ENCODE data around the gene TMEM151B.
A peak's percentile ranks its signal among the peaks of the same experiment; 100 is the strongest.

DNA sequence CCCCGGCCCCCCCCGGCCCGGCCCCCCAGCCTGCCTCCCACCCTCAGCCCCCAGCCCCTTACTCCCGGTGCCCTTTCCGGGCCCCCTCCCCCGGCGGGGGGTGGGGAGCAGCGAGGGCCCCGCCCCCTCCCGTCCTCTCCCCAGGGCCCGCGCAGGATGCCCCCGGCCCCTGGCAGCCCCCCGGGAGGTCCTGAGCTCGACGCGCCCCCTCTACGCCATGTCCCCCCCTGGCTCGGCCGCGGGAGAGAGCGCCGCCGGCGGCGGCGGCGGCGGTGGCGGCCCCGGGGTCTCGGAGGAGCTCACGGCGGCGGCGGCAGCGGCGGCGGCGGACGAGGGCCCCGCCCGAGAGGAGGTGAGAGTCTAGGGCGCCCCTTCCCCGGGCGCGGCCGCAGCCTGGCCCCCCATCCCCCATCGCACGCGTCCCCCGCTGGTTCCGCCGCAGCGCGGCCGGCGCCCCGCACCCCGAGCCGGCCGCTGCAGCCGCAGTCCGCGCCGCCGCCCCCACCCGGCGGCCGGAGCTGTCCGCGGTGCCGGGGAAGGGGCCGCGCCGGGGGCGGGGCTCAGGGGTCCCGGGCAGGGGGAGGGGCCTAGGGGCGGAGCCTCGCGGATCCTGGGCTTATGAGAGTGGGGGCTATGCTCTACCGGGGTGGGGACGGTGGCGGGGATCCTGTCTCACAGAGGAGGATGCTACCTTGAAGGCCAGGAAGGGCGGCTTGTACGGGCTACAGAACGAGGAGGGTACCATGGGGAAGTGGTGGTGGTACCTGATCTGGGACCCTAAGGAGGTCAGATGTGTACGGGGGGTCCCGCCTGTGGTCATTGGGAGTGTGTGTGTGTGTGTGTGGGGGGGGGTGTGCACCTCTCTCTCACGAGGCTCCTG is 516 bp downstream of the TMEM151B start:
- TF ChIP-seq, protein P1, sequence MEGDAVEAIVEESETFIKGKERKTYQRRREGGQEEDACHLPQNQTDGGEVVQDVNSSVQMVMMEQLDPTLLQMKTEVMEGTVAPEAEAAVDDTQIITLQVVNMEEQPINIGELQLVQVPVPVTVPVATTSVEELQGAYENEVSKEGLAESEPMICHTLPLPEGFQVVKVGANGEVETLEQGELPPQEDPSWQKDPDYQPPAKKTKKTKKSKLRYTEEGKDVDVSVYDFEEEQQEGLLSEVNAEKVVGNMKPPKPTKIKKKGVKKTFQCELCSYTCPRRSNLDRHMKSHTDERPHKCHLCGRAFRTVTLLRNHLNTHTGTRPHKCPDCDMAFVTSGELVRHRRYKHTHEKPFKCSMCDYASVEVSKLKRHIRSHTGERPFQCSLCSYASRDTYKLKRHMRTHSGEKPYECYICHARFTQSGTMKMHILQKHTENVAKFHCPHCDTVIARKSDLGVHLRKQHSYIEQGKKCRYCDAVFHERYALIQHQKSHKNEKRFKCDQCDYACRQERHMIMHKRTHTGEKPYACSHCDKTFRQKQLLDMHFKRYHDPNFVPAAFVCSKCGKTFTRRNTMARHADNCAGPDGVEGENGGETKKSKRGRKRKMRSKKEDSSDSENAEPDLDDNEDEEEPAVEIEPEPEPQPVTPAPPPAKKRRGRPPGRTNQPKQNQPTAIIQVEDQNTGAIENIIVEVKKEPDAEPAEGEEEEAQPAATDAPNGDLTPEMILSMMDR (conservative IDR thresholded peaks at IDR 0.05; ENCODE audit: low read depth, low read length): no peak
- TF ChIP-seq BHLHE40 (IDR thresholded peaks at IDR 0.05; ENCODE audit: low read depth, low read length) (no peak), SMC3 (IDR thresholded peaks at IDR 0.05; ENCODE audit: low read depth, low read length) (no peak), POLR2A (IDR thresholded peaks at IDR 0.05; ENCODE audit: low read depth, low read length) (no peak), FOS (IDR thresholded peaks at IDR 0.05; ENCODE audit: low read depth, low read length) (no peak), RCOR1 (IDR thresholded peaks at IDR 0.05; ENCODE audit: insufficient replicate concordance, low read length) (no peak), RAD21 (IDR thresholded peaks at IDR 0.05; ENCODE audit: low read length) (no peak), MAFK (IDR thresholded peaks at IDR 0.05; ENCODE audit: low read depth, low read length) (no peak), MXI1 (IDR thresholded peaks at IDR 0.05; ENCODE audit: borderline replicate concordance, low read depth, low read length) (no peak), RFX5 (IDR thresholded peaks at IDR 0.05; ENCODE audit: low read depth, low read length) (no peak), MAZ (IDR thresholded peaks at IDR 0.05; ENCODE audit: borderline replicate concordance, low read depth, low read length) (peak; percentile 43; the same call in 1 of the 2 replicates), CHD1 (IDR thresholded peaks at IDR 0.05; ENCODE audit: low read depth, low read length) (no peak), NFE2L2 (IDR thresholded peaks at IDR 0.05; ENCODE audit: low read depth, low read length) (no peak)
- TF ChIP-seq, protein P2, sequence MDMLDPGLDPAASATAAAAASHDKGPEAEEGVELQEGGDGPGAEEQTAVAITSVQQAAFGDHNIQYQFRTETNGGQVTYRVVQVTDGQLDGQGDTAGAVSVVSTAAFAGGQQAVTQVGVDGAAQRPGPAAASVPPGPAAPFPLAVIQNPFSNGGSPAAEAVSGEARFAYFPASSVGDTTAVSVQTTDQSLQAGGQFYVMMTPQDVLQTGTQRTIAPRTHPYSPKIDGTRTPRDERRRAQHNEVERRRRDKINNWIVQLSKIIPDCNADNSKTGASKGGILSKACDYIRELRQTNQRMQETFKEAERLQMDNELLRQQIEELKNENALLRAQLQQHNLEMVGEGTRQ (IDR thresholded peaks at IDR 0.05; ENCODE audit: low read depth, low read length): no peak
